Natural killer cell (primary cell): ENCODE results near the gene CCDC97. TPM values are rescaled to one million over a fixed set of nuclear protein-coding genes. Genes with fewer than 3 reads are reported as not detected.

Experiments
- ATAC-seq, 3 donors: fragments of 150-1000 bp in 2 of 3; fragments of 200-7000 bp in 1 of 3; cut with Tn5 transposase; 1 replicate in 1 of 3; 2 replicates in 2 of 3; pipeline ENCODE4 v1.10.0; 2021; ENCODE audit warnings: mild to moderate bottlenecking in 2 of 3, moderate library complexity in 2 of 3
- DNase-seq, 2 donors: peaks; one replicate each; pipeline versions ENCODE4 v3.0.0 to v3.0.0-alpha.2; 2013 to 2021; ENCODE audit warnings: mixed read lengths in 1 of 2
- H3K27ac ChIP-seq: one replicate; pipeline ENCODE4 v1.5.1; 2013; ENCODE audit warnings: mild to moderate bottlenecking, low read length
- H3K27me3 ChIP-seq: one replicate; pipeline ENCODE4 v1.6.1; 2013; ENCODE audit warnings: low read length; ENCODE audit not compliant: control insufficient read depth, insufficient read depth
- H3K36me3 ChIP-seq: one replicate; pipeline ENCODE4 v1.6.1; 2013; ENCODE audit warnings: low read length; ENCODE audit not compliant: control insufficient read depth, insufficient read depth
- H3K4me1 ChIP-seq: one replicate; pipeline ENCODE4 v1.6.1; 2013; ENCODE audit warnings: low read length; ENCODE audit not compliant: control insufficient read depth, insufficient read depth
- H3K4me3 ChIP-seq: one replicate; pipeline ENCODE4 v1.5.1; 2013; ENCODE audit warnings: low read length
- H3K9me3 ChIP-seq: one replicate; pipeline ENCODE4 v1.6.1; 2013; ENCODE audit warnings: low read length; ENCODE audit not compliant: control insufficient read depth, insufficient read depth
- H3K27ac Mint-ChIP-seq, 2 donors: one replicate each; pipeline ENCODE4 v1.8.0; 2022; ENCODE audit warnings: mild to moderate bottlenecking in 2 of 2, mixed read lengths in 2 of 2, moderate library complexity in 1 of 2
- H3K27me3 Mint-ChIP-seq, 2 donors: one replicate each; pipeline ENCODE4 v1.8.0; 2022; ENCODE audit warnings: low read depth in 2 of 2, mixed read lengths in 2 of 2
- H3K36me3 Mint-ChIP-seq: one replicate; pipeline ENCODE4 v1.8.0; 2022; ENCODE audit warnings: mixed read lengths
- H3K4me1 Mint-ChIP-seq, 2 donors: one replicate each; pipeline ENCODE4 v1.8.0; 2022; ENCODE audit warnings: mixed read lengths in 2 of 2
- H3K4me3 Mint-ChIP-seq: one replicate; pipeline ENCODE4 v1.8.0; 2022; ENCODE audit warnings: mild to moderate bottlenecking, moderate library complexity, mixed read lengths
- H3K9me3 Mint-ChIP-seq, 2 donors: one replicate each; pipeline ENCODE4 v1.8.0; 2022; ENCODE audit warnings: mixed read lengths in 2 of 2
- CTCF ChIP-seq: fragments of 200-600 bp; IDR thresholded peaks from one replicate; pipeline ENCODE4 v1.8.0; 2022; ENCODE audit warnings: antibody characterized with exemption
- WGBS: methylation state at CpG from one replicate; pipeline ENCODE4 v1.1.7; 2013; ENCODE audit warnings: missing lambda C conversion rate; ENCODE audit not compliant: insufficient coverage; 5-methylcytosine and 5-hydroxymethylcytosine counted together
- intact Hi-C: fragments of 100-400 bp; cut with micrococcal nuclease; formaldehyde crosslinking; loops from one replicate; pipeline ENCODE4 v1.14.2; 2022
- total RNA-seq, 4 donors: library from RNA; stranded (reverse); fragments of 120-200 nt in 1 of 4; gene quantifications; one replicate each; pipeline versions ENCODE4 v1.2.3 to v1.2.4, GENCODE V29; 2013 to 2022

CCDC97 gene
- total RNA-seq, 3 donors from 2014 or later (not counting 1 experiment from before 2014, with no cell fraction given): 41.1 to 44.3 (median 44.0) TPM

DNA sequence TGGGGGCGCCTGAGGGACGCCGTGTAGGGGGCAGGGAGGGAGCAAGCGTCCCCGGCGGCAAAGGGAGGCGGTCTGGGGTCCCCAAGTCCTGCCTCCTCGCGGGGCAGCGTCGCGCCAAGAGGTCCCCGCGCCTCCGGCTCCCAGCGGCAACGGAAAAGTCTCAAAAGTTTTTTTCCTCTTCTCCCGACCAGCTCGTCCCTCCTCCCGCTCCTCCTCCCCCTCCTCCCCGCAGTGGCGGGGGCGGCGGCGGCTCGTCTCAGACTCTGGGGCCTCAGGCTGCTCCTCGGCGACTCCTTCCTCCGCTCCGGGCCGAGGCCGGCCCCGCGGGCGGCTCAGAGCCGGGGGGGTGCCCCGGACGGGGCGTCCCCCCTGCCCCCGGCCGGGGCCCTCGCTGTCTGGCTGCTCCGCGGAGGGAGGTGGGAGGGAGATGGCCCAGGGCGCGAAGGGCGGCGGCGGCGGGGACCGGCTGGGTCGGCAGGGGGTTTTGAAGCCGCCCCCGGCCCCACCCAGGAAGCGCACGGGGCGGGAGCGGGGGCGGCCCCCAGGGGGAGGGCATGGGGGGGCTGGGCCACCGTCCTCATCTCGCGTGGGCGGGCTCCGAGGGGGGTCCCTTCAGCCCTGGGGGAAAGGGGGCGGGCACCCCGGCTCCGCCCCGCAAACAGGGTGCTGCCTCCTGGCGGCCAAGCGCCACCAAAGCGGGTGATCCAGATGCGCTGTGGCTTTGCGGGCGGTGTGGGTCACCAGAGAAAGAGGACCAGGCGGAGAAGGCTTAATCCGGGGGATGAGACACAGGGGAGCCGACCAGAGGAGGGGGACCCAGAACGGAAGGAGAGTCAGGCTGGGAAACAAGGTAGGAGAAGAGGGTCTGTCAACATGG is 43.7 kb downstream of the CCDC97 start, which contains the start of gene TGFB1:
Gene TGFB1, minus strand, starts transcription at position 457 of the 877 bp plus-strand sequence. CDS start 878 bp downstream, outside the sequence.
- DNase-seq: peak; percentile 92 to 97
- H3K36me3 ChIP-seq: no peaks in the 10 kb centered on the region
- no peaks in the 10 kb centered on the region for H3K9me3 Mint-ChIP-seq
- H3K27ac Mint-ChIP-seq: peak within 1 kb of the TSS; percentile 90 to 96
- WGBS: under 1% methylated on average over 73 of the region's 78 CpGs
- ATAC-seq: peak; percentile 64 to 88 (median 68)
- TF ChIP-seq CTCF: peak; percentile 84
- H3K4me1 Mint-ChIP-seq: peaks cover 56 to 76% of the 10 kb centered on the region in 2 donors
- peaks cover 0 to 2% of the 10 kb centered on the region in 2 donors for H3K27me3 Mint-ChIP-seq
- H3K4me3 ChIP-seq: peak within 1 kb of the TSS; percentile 90
- intact Hi-C loops: loop anchor here (1.0 to 5.0 kb wide), 3 partner anchors 11 to 149 kb away; partner anchors contain the start of gene B9D2
- peaks cover 66% of the 10 kb centered on the region for H3K4me1 ChIP-seq
- H3K4me3 Mint-ChIP-seq: peak within 1 kb of the TSS; percentile 93
- no peaks in the 10 kb centered on the region for H3K27me3 ChIP-seq
- no peaks in the 10 kb centered on the region for H3K9me3 ChIP-seq
- peaks cover 7% of the 10 kb centered on the region for H3K36me3 Mint-ChIP-seq
- peak within 1 kb of the TSS; percentile 90 for H3K27ac ChIP-seq

GRCh38 chr19:41354343-41354953 is 44.5 kb downstream of the CCDC97 start:
- 94% methylated on average over 23 of the region's 23 CpGs for WGBS
- no peak for ATAC-seq
- peaks cover 0 to 2% of the 10 kb centered on the region in 2 donors for H3K27me3 Mint-ChIP-seq
- Histone ChIP-seq H3K9me3 (no peaks in the 10 kb centered on the region), H3K27ac (peak overlapping the region; percentile 61), H3K4me3 (no peak overlapping the region), H3K36me3 (no peaks in the 10 kb centered on the region), H3K4me1 (peaks cover 60% of the 10 kb centered on the region), H3K27me3 (no peaks in the 10 kb centered on the region)
- intact Hi-C loops: loop anchor here (1.0 to 5.0 kb wide), 3 partner anchors 10 to 150 kb away; partner anchors contain the start of gene B9D2
- peaks cover 49 to 69% of the 10 kb centered on the region in 2 donors for H3K4me1 Mint-ChIP-seq
- peak overlapping the region; percentile 90 to 96 for H3K27ac Mint-ChIP-seq
- H3K9me3 Mint-ChIP-seq: no peaks in the 10 kb centered on the region
- DNase-seq: peak in 1 of 2 donors; percentile 39
- TF ChIP-seq CTCF: peak; percentile 37
- H3K4me3 Mint-ChIP-seq: peak overlapping the region; percentile 93
- H3K36me3 Mint-ChIP-seq: peaks cover 7% of the 10 kb centered on the region

GRCh38 chr19:41355035-41355434 is 45.1 kb downstream of the CCDC97 start:
- Histone ChIP-seq H3K27ac (no peak overlapping the region), H3K27me3 (no peaks in the 10 kb centered on the region), H3K9me3 (no peaks in the 10 kb centered on the region), H3K36me3 (no peaks in the 10 kb centered on the region), H3K4me3 (no peak overlapping the region), H3K4me1 (peaks cover 54% of the 10 kb centered on the region)
- peak overlapping the region; percentile 85 to 96 for H3K27ac Mint-ChIP-seq
- 86% methylated on average over 1 of the region's 1 CpG for WGBS
- peaks cover 0 to 2% of the 10 kb centered on the region in 2 donors for H3K27me3 Mint-ChIP-seq
- ATAC-seq (no peak), DNase-seq (no peak)
- H3K36me3 Mint-ChIP-seq: peaks cover 7% of the 10 kb centered on the region
- H3K4me1 Mint-ChIP-seq: peaks cover 43 to 63% of the 10 kb centered on the region in 2 donors
- TF ChIP-seq CTCF: no peak
- intact Hi-C loops: loop anchor here (2.0 kb wide), 1 partner anchor 150 kb away; no protein-coding TSS in a partner anchor
- peak overlapping the region; percentile 79 for H3K4me3 Mint-ChIP-seq
- no peaks in the 10 kb centered on the region for H3K9me3 Mint-ChIP-seq
